Measurements from ENCODE around the gene BABAM2.

Gene BABAM2

DNA sequence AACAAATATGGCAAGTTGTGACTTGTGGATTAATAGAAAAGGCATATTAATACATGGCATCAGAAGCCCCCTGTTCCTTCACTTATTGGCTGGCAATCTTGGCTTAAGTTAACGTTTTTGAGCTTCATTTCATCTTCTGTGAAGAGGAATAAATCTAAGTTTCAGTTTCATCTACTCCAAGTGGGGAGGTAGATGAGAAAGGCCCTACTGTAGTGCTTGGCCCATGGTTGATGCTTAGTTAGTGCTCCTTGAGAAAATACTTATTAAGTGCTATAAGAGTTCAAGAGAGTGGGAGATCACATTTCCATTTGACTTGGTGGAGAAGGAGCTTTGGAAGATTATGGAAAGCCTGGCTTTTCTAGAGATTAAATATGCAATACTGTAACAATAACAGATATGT, 244.3 kb downstream of the BABAM2 start:
- Histone ChIP-seq H3K9ac (no peak overlapping the region), H3K27me3 (no peaks in the 10 kb centered on the region), H4K20me1 (no peaks in the 10 kb centered on the region), H3K4me1 (peaks cover 43% of the 10 kb centered on the region), H3K36me3 (peaks cover 9% of the 10 kb centered on the region; the same call in 1 of the 2 replicates), H3K9me3 (no peaks in the 10 kb centered on the region), H3K4me3 (no peak overlapping the region), H3K4me2 (no peak overlapping the region), H3K27ac (no peak overlapping the region)
- no peak for TF ChIP-seq Cebpa-rat (IDR thresholded peaks at IDR 0.05)

DNA sequence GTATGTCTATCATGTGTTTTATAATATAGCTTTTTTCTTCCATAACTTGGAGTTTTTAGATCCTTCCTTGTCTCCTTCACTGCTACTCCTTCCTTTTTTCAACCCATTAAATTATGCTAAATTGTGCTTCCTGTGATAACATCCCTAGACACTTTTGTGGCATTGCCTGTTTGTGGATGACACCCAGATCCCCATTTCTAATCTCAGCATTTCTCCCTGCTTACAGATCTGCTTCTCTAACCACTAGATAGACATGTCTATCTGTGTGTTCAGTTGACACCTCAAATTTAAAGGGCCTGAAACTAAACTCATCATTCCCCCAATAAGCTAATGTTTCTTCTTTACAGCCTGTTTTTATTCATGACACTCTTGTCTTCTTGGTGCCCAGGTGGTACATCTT, 244.8 kb downstream of the BABAM2 start:
- Histone ChIP-seq H3K4me2 (peak overlapping the region; percentile 38), H3K4me3 (no peak overlapping the region), H4K20me1 (no peaks in the 10 kb centered on the region), H3K27me3 (no peaks in the 10 kb centered on the region), H3K9me3 (no peaks in the 10 kb centered on the region), H3K36me3 (peaks cover 9% of the 10 kb centered on the region; the same call in 1 of the 2 replicates), H3K9ac (no peak overlapping the region), H3K4me1 (peaks cover 38% of the 10 kb centered on the region), H3K27ac (no peak overlapping the region)
- no peak for TF ChIP-seq Cebpa-rat (IDR thresholded peaks at IDR 0.05)

DNA sequence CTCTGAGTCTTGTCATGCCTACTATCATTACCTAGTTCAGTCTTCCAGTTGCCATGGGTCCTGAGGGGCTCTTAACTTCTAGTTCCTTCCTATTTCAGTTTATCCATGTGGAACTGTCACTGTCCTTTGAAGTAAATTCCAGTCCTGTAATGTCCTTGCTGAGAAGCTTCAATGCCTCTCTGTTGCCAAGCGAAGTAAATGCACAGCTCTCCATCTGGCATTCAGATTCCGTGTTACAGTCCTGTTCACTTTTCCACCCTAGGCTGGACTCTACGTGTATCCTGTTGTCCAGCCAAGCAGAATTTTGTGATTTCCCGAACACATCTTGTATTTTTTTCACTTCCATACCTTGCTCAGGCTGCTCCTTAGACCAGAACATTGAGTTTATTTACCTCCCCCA, 245.3 kb downstream of the BABAM2 start:
- peaks cover 33% of the 10 kb centered on the region for H3K4me1 ChIP-seq
- H3K27me3 ChIP-seq, result no peaks in the 10 kb centered on the region
- H3K27ac ChIP-seq, result no peak overlapping the region
- no peaks in the 10 kb centered on the region for H3K9me3 ChIP-seq
- no peak overlapping the region for H3K9ac ChIP-seq
- TF ChIP-seq Cebpa-rat (IDR thresholded peaks at IDR 0.05), result no peak
- H3K4me2 ChIP-seq, result peak overlapping the region; percentile 38
- peaks cover 9% of the 10 kb centered on the region; the same call in 1 of the 2 replicates for H3K36me3 ChIP-seq
- H3K4me3 ChIP-seq, result no peak overlapping the region
- H4K20me1 ChIP-seq, result no peaks in the 10 kb centered on the region

DNA sequence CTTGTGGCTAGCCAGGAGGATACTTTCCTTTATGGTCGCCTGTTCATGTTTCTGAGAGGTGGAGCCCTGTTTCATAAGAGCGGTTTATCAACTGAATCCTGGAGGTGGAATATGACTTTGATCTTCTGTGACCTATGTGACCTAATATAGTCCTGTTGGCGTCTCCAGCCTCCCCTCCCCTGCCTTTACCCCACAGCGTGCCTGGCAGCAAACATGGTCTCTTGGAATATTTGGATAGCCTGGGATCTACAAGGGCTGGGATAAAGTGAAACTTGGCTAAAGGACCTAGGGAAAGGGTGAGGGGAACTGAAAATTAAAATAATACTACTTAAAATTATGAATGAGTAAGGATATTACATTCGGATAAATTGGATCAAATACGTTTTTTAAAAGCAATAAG, 246.0 kb downstream of the BABAM2 start:
- Histone ChIP-seq H3K9ac (no peak overlapping the region), H4K20me1 (no peaks in the 10 kb centered on the region), H3K27ac (no peak overlapping the region), H3K4me1 (peaks cover 33% of the 10 kb centered on the region), H3K36me3 (peaks cover 7% of the 10 kb centered on the region; the same call in 1 of the 2 replicates), H3K4me2 (peak overlapping the region; percentile 38), H3K9me3 (no peaks in the 10 kb centered on the region), H3K4me3 (no peak overlapping the region), H3K27me3 (no peaks in the 10 kb centered on the region)
- TF ChIP-seq Cebpa-rat (IDR thresholded peaks at IDR 0.05), result no peak

DNA sequence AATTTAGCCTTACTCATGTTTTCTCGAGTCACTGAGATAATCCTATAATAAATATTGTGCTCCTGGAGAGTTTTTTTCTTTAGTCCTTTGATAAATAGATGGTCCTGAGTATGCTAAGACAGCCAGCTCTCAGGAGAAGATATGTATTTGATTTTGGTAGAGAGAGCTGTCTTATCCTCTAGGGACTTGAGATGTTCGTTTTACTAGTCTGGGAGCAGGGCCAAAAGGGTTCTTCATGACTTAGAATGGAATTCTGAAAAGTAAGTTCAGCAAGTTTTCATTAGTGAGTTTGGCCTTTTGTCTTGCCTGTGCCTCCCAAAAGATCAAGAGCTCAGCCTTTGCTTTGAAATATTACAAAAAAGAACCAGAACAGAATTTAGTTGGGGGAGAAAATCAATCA, 246.7 kb downstream of the BABAM2 start:
- Histone ChIP-seq H4K20me1 (no peaks in the 10 kb centered on the region), H3K9ac (no peak overlapping the region), H3K36me3 (peaks cover 4% of the 10 kb centered on the region; the same call in 1 of the 2 replicates), H3K27ac (no peak overlapping the region), H3K27me3 (no peaks in the 10 kb centered on the region), H3K4me3 (no peak overlapping the region), H3K4me2 (peak overlapping the region; percentile 27), H3K4me1 (peaks cover 33% of the 10 kb centered on the region), H3K9me3 (no peaks in the 10 kb centered on the region)
- no peak for TF ChIP-seq Cebpa-rat (IDR thresholded peaks at IDR 0.05)

DNA sequence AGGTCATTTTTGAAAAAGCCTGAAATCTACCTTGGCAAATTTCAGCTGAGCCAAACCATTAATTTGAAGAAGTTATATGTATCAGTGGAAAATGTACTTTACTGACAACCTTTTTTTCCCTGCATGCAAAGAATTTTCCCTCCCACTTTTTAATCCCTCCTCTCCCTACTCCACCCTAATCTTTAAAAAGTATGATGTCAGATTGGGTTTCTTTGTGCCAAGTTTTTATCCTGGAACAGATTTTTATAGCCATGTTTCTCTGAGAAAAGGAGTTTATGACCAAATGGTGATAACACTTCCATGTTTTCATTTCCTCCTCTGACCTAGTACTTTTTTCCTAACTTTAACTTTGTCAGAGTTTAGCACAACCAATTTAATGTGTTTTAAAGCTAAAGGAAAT, 251.9 kb downstream of the BABAM2 start:
- no peak overlapping the region for H3K4me2 ChIP-seq
- no peak overlapping the region for H3K27ac ChIP-seq
- no peaks in the 10 kb centered on the region; the same call in 1 of the 2 replicates for H3K36me3 ChIP-seq
- H3K4me3 ChIP-seq, result no peak overlapping the region
- no peaks in the 10 kb centered on the region for H4K20me1 ChIP-seq
- no peak for TF ChIP-seq Cebpa-rat (IDR thresholded peaks at IDR 0.05)
- no peaks in the 10 kb centered on the region for H3K27me3 ChIP-seq
- peaks cover 8% of the 10 kb centered on the region for H3K4me1 ChIP-seq
- H3K9ac ChIP-seq, result no peak overlapping the region
- 0 out of 2 replicates have a peak, but pooled peaks cover 3% of the 10 kb centered on the region for H3K9me3 ChIP-seq

DNA sequence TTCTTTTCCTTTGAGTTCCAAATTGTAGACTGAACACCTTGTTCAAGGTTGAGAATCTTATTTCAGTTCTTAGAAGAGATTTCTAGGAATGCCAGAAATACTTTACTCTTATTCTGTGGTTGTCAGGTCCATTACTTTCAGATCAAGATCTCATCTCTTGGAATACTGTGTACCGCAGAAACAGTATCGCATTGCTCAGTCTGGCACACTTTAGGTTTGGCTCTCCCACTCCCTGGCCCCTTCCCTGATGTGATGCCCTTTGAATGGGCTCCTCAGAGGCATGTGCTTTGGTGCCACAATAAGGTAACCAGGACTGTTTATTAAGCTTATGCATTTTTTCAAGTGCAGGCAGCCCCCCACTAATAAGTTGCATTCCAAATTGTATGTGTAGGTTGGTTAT, 257.5 kb downstream of the BABAM2 start:
- H3K27ac ChIP-seq, result no peak overlapping the region

DNA sequence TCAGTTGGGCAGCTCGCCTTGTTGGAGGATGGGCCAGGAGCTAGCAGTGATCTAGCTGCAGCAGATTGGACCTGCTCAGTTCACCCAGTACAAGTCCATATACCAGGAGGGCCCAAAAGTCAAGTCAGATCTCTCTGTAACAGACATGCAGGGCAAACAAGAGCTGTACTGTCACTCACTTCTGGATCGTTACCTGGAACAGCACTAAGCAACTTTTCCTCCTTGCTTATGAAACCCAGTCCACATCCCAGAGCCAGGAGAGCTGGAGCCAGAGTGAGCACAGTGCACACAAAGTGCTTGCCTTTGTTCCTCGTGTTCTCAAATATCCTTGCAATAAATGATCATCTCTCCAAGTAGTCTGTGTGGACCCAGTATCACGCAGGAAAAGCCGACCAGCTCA, 258.0 kb downstream of the BABAM2 start:
- Histone ChIP-seq H3K9ac (no peak overlapping the region), H3K4me3 (no peak overlapping the region), H3K4me1 (0 out of 2 replicates have a peak, but pooled peaks cover 4% of the 10 kb centered on the region), H3K4me2 (no peak overlapping the region), H3K27me3 (no peaks in the 10 kb centered on the region), H3K9me3 (0 out of 2 replicates have a peak, but pooled peaks cover 3% of the 10 kb centered on the region), H3K27ac (no peak overlapping the region), H3K36me3 (peaks cover 17% of the 10 kb centered on the region), H4K20me1 (no peaks in the 10 kb centered on the region)
- TF ChIP-seq Cebpa-rat (IDR thresholded peaks at IDR 0.05), result no peak

More for the DNA sequence above, 257.5 kb downstream of the BABAM2 start:
- H3K9me3 ChIP-seq, result 0 out of 2 replicates have a peak, but pooled peaks cover 3% of the 10 kb centered on the region
- no peak overlapping the region for H3K4me2 ChIP-seq
- peaks cover 17% of the 10 kb centered on the region for H3K36me3 ChIP-seq
- H3K4me3 ChIP-seq, result no peak overlapping the region
- no peaks in the 10 kb centered on the region for H4K20me1 ChIP-seq
- TF ChIP-seq Cebpa-rat (IDR thresholded peaks at IDR 0.05), result no peak
- H3K9ac ChIP-seq, result no peak overlapping the region
- H3K4me1 ChIP-seq, result 0 out of 2 replicates have a peak, but pooled peaks cover 4% of the 10 kb centered on the region
- no peaks in the 10 kb centered on the region for H3K27me3 ChIP-seq

DNA sequence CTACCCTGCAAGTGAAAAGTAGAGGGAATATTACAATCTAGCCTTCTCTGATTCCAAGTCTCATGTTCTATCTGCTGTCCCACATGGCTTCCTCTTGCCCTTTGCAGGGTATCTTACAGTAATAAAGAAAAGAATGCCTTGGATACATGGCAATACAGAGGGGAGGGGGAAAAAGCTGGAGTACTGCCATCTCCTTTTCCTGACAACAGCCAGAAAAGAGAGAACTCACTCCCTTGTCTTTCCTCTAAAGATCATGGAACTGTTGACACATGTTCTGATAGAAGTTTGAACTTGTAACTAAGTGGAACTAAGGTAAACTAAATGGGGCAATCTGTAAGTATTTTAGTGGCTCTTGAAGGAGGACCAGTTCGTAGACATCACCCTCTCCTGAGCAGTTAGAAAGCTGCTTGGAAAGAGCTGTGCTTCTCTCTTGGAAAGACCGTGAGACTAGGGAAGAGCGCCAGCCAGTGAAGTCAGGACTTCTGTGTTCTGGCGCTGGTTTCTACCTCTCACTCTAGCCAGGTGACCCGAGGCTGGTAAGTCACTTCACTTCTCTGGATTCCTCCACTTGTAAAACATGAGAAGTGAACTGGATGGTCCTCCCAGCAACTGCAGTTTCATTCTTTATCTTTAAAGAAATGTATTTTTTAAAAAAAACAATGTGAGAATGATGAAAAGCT, 259.8 kb downstream of the BABAM2 start:
- Histone ChIP-seq H3K4me1 (no peaks in the 10 kb centered on the region), H3K36me3 (peaks cover 17% of the 10 kb centered on the region), H4K20me1 (no peaks in the 10 kb centered on the region), H3K9ac (no peak overlapping the region), H3K9me3 (peaks cover 6% of the 10 kb centered on the region), H3K27ac (no peak overlapping the region), H3K4me3 (no peak overlapping the region), H3K4me2 (no peak overlapping the region), H3K27me3 (no peaks in the 10 kb centered on the region)
- no peak for TF ChIP-seq Cebpa-rat (IDR thresholded peaks at IDR 0.05)

DNA sequence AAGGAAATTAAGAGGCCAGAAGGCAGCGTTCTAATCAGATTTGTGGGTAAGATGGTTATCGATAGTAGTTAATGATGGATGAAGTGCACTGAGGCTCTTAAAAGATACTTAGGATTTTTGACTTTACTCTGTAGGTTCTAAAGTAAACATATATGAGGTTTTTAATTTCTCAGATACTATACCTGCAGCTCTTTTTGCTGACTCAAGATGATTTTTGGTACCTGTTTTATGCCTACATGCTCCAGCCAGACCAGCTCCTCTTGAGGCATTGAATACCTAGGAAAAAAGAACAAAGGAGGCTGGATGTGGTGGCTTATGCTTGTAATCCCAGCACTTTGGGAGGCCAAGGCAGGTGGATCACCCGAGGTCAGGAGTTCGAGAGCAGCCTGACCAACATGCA, 260.5 kb downstream of the BABAM2 start:
- H3K27me3 ChIP-seq, result no peaks in the 10 kb centered on the region
- H3K27ac ChIP-seq, result no peak overlapping the region
- no peak overlapping the region for H3K4me3 ChIP-seq
- TF ChIP-seq Cebpa-rat (IDR thresholded peaks at IDR 0.05), result no peak
- H3K9me3 ChIP-seq, result peaks cover 12% of the 10 kb centered on the region
- no peak overlapping the region for H3K9ac ChIP-seq
- H3K4me2 ChIP-seq, result no peak overlapping the region
- H4K20me1 ChIP-seq, result no peaks in the 10 kb centered on the region
- H3K4me1 ChIP-seq, result no peaks in the 10 kb centered on the region
- H3K36me3 ChIP-seq, result peaks cover 17% of the 10 kb centered on the region
